ENCODE data around the gene NARF. TPM values are rescaled to one million over a fixed set of nuclear protein-coding genes. Genes with fewer than 3 reads are reported as not detected.
A peak's percentile ranks its signal among the peaks of the same experiment; 100 is the strongest.

NARF gene
- total RNA-seq, 2 donors from 2014 or later, result 90.4 to 120 TPM

- Mint-ChIP-seq H3K4me3 (peak within 1 kb of the TSS; percentile 81 to 92), H3K4me1 (ENCODE audit: low read depth) (peaks cover 30% of the 10 kb centered on the region), H3K27me3 (ENCODE audit: low read depth) (no peaks in the 10 kb centered on the region), H3K36me3 (ENCODE audit: insufficient read depth in 2 of 2) (peaks cover 0 to 20% of the 10 kb centered on the region in 2 donors), H3K9me3 (no peaks in the 10 kb centered on the region), H3K27ac (peak within 1 kb of the TSS; percentile 90)
- DNase-seq, result peak; percentile 90 to 92
- peak; percentile 92 to 94 for ATAC-seq (replicated peaks in 1 of 2)
Measured at GRCh38 chr17:82418001-82418986, 40.2 kb upstream of the NARF start, which contains the start of the genes HEXD and OGFOD3. HEXD (plus strand) TSS chr17:82418347; CDS start chr17:82419800, 1,453 bp downstream. OGFOD3 (minus strand) TSS chr17:82418586; CDS start chr17:82418485, 101 bp downstream.

- Mint-ChIP-seq H3K4me3 (peak overlapping the region; percentile 81 to 86), H3K27ac (peak overlapping the region; percentile 90), H3K27me3 (ENCODE audit: low read depth) (no peaks in the 10 kb centered on the region), H3K9me3 (no peaks in the 10 kb centered on the region), H3K36me3 (ENCODE audit: insufficient read depth in 2 of 2) (peaks cover 0 to 20% of the 10 kb centered on the region in 2 donors), H3K4me1 (ENCODE audit: low read depth) (peaks cover 29% of the 10 kb centered on the region)
- ATAC-seq (replicated peaks in 1 of 2) (no peak), DNase-seq (no peak)
Measured at GRCh38 chr17:82419540-82419939, 39.0 kb upstream of the NARF start.

- Mint-ChIP-seq H3K27ac (peak overlapping the region; percentile 34), H3K9me3 (no peaks in the 10 kb centered on the region), H3K27me3 (ENCODE audit: low read depth) (no peaks in the 10 kb centered on the region), H3K36me3 (ENCODE audit: insufficient read depth in 2 of 2) (peaks cover 0 to 22% of the 10 kb centered on the region in 2 donors), H3K4me3 (no peak overlapping the region), H3K4me1 (ENCODE audit: low read depth) (peaks cover 18% of the 10 kb centered on the region)
- peak; percentile 61 to 62 for ATAC-seq (replicated peaks in 1 of 2)
- peak; percentile 64 to 67 for DNase-seq
Measured at GRCh38 chr17:82424001-82424862, 34.3 kb upstream of the NARF start.

GRCh38 chr17:82424863-82425159, 33.7 kb upstream of the NARF start:
- H3K27me3 Mint-ChIP-seq (ENCODE audit: low read depth), result no peaks in the 10 kb centered on the region
- H3K36me3 Mint-ChIP-seq (ENCODE audit: insufficient read depth in 2 of 2), result peaks cover 0 to 24% of the 10 kb centered on the region in 2 donors
- peak; percentile 17 to 18 for ATAC-seq (replicated peaks in 1 of 2)
- H3K4me3 Mint-ChIP-seq, result no peak overlapping the region
- DNase-seq, result no peak
- peaks cover 17% of the 10 kb centered on the region for H3K4me1 Mint-ChIP-seq (ENCODE audit: low read depth)
- peak overlapping the region; percentile 34 for H3K27ac Mint-ChIP-seq
- no peaks in the 10 kb centered on the region for H3K9me3 Mint-ChIP-seq

GRCh38 chr17:82428546-82428945, 30.0 kb upstream of the NARF start:
- peaks cover 15% of the 10 kb centered on the region for H3K4me1 Mint-ChIP-seq (ENCODE audit: low read depth)
- H3K27ac Mint-ChIP-seq, result no peak overlapping the region
- ATAC-seq (replicated peaks in 1 of 2) (no peak), DNase-seq (no peak)
- H3K36me3 Mint-ChIP-seq (ENCODE audit: insufficient read depth in 2 of 2), result peaks cover 0 to 10% of the 10 kb centered on the region in 2 donors
- no peaks in the 10 kb centered on the region for H3K9me3 Mint-ChIP-seq
- H3K4me3 Mint-ChIP-seq, result no peak overlapping the region
- no peaks in the 10 kb centered on the region for H3K27me3 Mint-ChIP-seq (ENCODE audit: low read depth)

GRCh38 chr17:82429824-82430223, 28.7 kb upstream of the NARF start:
- peaks cover 19% of the 10 kb centered on the region for H3K4me1 Mint-ChIP-seq (ENCODE audit: low read depth)
- DNase-seq, result no peak
- H3K9me3 Mint-ChIP-seq, result no peaks in the 10 kb centered on the region
- peaks cover 0 to 8% of the 10 kb centered on the region in 2 donors for H3K36me3 Mint-ChIP-seq (ENCODE audit: insufficient read depth in 2 of 2)
- no peaks in the 10 kb centered on the region for H3K27me3 Mint-ChIP-seq (ENCODE audit: low read depth)
- ATAC-seq (replicated peaks in 1 of 2), result peak in 1 of 2 donors; percentile 17
- no peak overlapping the region for H3K27ac Mint-ChIP-seq
- no peak overlapping the region for H3K4me3 Mint-ChIP-seq

GRCh38 chr17:82432017-82432416, 26.5 kb upstream of the NARF start:
- ATAC-seq (replicated peaks in 1 of 2), result no peak
- H3K27me3 Mint-ChIP-seq (ENCODE audit: low read depth), result no peaks in the 10 kb centered on the region
- no peaks in the 10 kb centered on the region for H3K9me3 Mint-ChIP-seq
- no peak for DNase-seq
- H3K36me3 Mint-ChIP-seq (ENCODE audit: insufficient read depth in 2 of 2), result peaks cover 0 to 5% of the 10 kb centered on the region in 2 donors
- H3K27ac Mint-ChIP-seq, result no peak overlapping the region
- peaks cover 18% of the 10 kb centered on the region for H3K4me1 Mint-ChIP-seq (ENCODE audit: low read depth)
- H3K4me3 Mint-ChIP-seq, result no peak overlapping the region

- no peaks in the 10 kb centered on the region for H3K27me3 Mint-ChIP-seq (ENCODE audit: low read depth)
- no peaks in the 10 kb centered on the region for H3K9me3 Mint-ChIP-seq
- peak in 1 of 2 donors; percentile 5 for ATAC-seq (replicated peaks in 1 of 2)
- peaks cover 0 to 5% of the 10 kb centered on the region in 2 donors for H3K36me3 Mint-ChIP-seq (ENCODE audit: insufficient read depth in 2 of 2)
- H3K4me1 Mint-ChIP-seq (ENCODE audit: low read depth), result peaks cover 18% of the 10 kb centered on the region
- H3K4me3 Mint-ChIP-seq, result no peak overlapping the region
- no peak for DNase-seq
- no peak overlapping the region for H3K27ac Mint-ChIP-seq
Measured at GRCh38 chr17:82433560-82434215, 24.9 kb upstream of the NARF start.

GRCh38 chr17:82434216-82434565, 24.4 kb upstream of the NARF start:
- H3K36me3 Mint-ChIP-seq (ENCODE audit: insufficient read depth in 2 of 2), result peaks cover 0 to 5% of the 10 kb centered on the region in 2 donors
- ATAC-seq (replicated peaks in 1 of 2) (peak; percentile 28 to 49), DNase-seq (peak in 1 of 2 donors; percentile 35)
- peaks cover 18% of the 10 kb centered on the region for H3K4me1 Mint-ChIP-seq (ENCODE audit: low read depth)
- H3K9me3 Mint-ChIP-seq, result no peaks in the 10 kb centered on the region
- no peaks in the 10 kb centered on the region for H3K27me3 Mint-ChIP-seq (ENCODE audit: low read depth)
- no peak overlapping the region for H3K27ac Mint-ChIP-seq
- H3K4me3 Mint-ChIP-seq, result no peak overlapping the region

GRCh38 chr17:82435103-82435502, 23.4 kb upstream of the NARF start:
- no peak overlapping the region for H3K4me3 Mint-ChIP-seq
- H3K27ac Mint-ChIP-seq, result no peak overlapping the region
- ATAC-seq (replicated peaks in 1 of 2) (no peak), DNase-seq (no peak)
- H3K36me3 Mint-ChIP-seq (ENCODE audit: insufficient read depth in 2 of 2), result peaks cover 0 to 2% of the 10 kb centered on the region in 2 donors
- H3K4me1 Mint-ChIP-seq (ENCODE audit: low read depth), result peaks cover 10% of the 10 kb centered on the region
- H3K9me3 Mint-ChIP-seq, result no peaks in the 10 kb centered on the region
- H3K27me3 Mint-ChIP-seq (ENCODE audit: low read depth), result no peaks in the 10 kb centered on the region

- Mint-ChIP-seq H3K4me1 (ENCODE audit: low read depth) (peaks cover 10% of the 10 kb centered on the region), H3K9me3 (no peaks in the 10 kb centered on the region), H3K27me3 (ENCODE audit: low read depth) (no peaks in the 10 kb centered on the region), H3K27ac (no peak overlapping the region), H3K36me3 (ENCODE audit: insufficient read depth in 2 of 2) (no peaks in the 10 kb centered on the region), H3K4me3 (no peak overlapping the region)
- no peak for ATAC-seq (replicated peaks in 1 of 2)
- DNase-seq, result no peak
Measured at GRCh38 chr17:82435601-82436583, 22.6 kb upstream of the NARF start.
